GM18508 (cell line): Measurements from ENCODE around the gene SPRR2G.
"Not testable (repeated sequence)": the region's sequence is repeated elsewhere in the genome, so short reads cannot be mapped to it uniquely, and the experiment has no call there.

ENCODE experiments used
- ATAC-seq: cut with Tn5 transposase; IDR thresholded peaks from one replicate; pipeline ENCODE4 v1.9.1; 2021; ENCODE audit warnings: moderate number of reproducible peaks; ENCODE audit not compliant: insufficient read depth, unreplicated experiment

The SPRR2G gene

DNA sequence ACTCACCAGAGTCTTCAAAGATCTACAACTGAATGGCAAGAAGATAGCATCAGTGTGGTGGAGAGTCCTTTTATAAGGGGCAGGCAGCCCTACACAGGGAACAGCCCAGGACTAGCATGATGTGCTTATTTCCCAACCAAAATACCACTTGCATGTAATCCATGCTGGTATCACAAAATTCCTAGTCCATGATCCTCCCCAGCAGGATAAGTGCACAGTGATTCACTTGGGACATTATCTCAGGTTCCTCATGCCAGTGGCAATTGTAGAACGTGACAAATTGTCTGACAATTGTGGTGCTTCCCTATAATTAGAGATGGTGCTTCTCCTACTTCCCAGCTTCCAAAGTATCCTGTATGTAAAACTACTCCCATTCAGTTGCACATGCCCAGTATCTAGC, at the start of gene SPRR2G:
SPRR2G (minus strand) TSS at position 45 of the 400 bp plus-strand sequence. CDS start 780 bp downstream, outside the sequence.
- no peak for ATAC-seq

DNA sequence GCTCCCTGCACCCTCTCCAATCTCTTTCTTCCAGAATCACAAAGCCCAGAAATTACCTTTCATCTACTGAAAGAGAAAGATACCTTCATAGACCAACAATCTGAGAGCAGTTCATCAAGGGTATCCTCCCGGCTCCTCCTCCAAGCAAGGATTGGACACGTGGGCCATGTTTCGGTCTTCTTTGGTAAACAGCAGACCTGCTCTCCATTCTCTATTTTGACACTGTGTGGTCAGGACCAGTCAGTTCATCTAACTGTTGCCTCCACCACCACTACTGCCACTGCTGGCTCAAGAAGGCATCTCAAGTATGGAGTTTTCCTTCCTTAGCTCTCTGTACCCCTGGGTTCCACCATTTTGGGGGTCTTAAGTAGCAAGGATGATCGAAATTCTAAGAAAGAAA, 44.5 kb upstream of the SPRR2G start:
- ATAC-seq, result no peak

DNA sequence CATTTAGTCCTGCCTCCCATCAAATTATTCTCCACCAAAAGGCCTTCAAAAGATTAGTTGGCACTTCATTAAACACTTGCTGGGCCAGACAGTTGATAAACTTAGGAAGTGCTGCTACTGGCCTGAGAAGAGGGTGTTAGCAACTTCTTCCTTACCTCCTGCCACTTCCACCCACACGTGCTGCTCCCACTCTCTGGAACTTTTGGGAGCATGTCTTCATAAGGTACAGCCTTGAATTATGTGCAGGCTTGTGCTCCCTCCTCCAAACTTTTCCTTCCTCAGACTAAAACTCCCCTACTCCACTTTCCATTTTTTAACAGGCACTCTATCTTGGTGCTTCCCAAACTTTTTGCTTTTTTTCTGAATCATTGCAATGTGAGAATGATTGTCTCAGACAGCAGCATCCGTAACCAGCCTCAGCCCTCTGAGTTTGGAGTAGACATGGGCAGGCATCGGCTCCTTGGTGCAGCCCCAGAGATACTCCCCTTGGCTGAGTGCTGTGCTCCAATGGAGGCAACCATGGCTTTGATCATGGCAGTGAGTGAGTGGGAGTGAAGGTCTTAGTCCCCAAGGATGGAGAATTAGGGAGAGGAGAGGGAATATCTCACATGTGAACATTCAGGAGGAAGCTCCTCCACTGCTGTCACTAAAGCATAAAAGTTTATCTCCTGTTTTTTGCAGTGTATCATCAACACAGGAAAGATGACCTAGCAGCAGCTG, 43.8 kb upstream of the SPRR2G start:
- ATAC-seq, result no peak

DNA sequence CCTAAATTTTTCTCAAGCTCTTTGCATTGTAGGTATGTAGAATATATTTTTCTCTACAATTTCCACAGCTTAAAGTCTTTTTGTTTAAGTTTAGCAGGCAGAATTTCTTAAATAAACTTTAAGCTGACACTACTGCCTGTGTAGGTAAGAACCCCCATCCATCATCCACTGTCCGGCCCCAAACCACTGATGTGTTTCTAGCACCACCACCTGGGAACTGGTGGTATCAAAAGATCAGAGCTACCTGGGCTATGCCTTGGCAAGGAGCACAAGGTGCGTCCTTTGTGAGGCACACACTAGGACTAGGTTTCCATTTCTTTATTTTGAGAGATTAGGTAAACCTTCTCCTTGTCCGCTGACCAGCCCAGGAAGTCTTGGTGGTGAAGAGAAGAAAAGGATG, 42.0 kb upstream of the SPRR2G start:
- no peak for ATAC-seq

DNA sequence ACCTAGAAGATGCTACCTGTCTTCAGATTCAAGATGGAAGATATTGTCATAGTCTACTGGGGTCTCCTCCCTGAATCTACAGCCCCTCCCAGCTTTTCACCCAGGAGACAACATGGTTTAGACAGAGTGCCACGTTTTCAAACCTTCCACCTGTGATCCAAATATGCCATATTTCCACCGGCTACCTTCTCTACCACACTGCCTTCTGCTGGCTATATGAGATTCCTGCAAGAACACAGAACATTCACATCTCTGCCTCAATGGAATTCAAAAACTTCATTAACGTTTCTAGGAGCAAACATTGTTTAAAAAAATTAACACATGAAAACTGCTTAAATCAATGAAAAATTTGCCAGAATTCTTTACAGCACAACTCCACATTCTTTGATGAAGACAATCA, 39.7 kb upstream of the SPRR2G start:
- ATAC-seq, result no peak

DNA sequence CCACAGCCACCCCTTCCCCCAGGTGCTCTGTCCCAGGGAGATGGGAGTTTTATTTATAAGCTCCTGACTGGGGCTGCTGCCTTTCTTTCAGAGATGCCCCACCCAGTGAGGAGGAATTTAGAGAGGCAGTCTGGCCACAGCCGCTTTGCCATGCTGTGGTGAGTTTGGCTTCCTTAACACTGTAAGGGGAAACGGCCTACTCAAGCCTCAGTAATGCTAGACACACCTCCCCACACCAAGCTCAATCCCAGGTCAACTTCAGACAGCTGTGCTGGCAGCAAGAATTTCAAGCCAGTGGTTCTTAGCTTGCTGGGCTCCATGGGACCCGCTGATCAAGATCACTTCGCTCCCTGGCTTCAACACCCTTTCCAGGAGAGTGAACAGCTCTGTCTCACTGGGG, 37.6 kb upstream of the SPRR2G start:
- ATAC-seq, result not testable (repeated sequence)

DNA sequence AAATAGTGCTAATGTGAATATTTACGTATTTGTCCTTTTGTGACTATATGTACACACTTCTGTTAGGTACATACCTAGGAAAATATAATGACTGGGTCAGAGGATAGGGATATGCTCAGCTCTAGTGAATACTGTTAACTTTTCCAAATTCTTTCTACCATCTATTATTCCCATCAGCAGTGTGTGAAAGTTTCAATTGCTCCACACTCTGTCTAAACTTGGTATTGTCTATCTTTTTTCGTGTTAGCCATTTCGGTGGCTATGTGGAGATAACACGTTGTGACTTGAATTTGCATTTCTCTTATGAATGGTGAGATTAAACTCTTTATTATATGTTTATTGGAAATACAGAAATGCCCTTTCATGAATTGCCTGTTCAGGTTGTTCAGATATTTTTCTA, 29.9 kb upstream of the SPRR2G start:
- ATAC-seq, result no peak

DNA sequence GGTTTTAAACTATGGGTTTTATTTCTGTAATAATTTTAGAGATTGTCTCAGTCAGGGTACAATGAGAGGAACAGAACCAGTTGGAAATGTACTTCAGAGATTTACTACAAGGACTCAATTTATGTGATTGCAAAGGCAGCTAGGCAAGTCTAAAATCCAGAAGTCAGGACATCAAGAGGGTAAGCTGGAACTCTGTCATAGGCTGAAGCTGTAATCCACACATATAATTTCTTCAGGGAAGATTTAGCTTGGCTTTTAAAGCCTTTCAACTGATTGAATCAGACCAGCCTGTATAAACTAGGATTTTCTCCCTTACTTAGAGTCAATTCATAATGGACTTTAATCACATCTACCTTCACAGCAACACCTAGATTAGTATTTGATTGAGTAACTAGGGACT, 28.2 kb upstream of the SPRR2G start:
- ATAC-seq, result no peak

DNA sequence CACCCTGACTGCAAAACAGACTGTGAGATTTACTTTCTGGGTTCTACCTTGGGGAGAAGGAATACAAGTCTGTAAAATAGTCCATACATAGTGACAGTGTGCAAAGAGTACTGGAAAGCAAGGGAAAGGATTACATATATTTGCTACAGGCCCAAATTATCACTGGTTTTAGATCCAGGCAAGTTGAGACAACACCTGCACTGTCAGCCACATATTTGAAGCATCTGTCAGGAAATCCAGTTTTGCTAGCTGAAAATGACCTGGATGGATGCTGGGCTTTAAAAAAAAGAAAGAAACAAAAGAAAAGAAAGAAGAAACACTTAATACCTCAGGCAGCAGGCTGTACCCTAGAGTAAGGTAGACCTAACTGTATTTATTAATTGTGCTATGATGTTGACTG, 23.9 kb upstream of the SPRR2G start:
- no peak for ATAC-seq

DNA sequence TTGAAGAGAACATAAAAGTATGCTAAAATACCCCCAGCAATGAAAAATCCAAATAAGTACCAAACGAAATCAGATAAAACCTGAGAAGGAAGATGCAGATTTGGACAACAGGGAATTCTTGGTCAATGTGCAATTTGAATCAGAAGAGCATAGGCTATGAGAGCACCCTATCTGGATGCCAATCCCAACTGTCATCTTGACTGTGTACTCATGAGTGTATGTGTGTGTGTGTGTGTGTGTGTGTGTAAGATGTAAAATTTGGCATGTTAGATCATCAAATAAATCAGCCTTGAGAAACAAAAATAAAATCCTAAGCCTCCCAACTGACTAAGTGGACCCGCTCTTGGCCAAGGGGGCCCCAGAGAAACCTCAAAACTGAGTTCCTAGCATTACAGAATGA, 18.0 kb upstream of the SPRR2G start:
- ATAC-seq, result no peak

DNA sequence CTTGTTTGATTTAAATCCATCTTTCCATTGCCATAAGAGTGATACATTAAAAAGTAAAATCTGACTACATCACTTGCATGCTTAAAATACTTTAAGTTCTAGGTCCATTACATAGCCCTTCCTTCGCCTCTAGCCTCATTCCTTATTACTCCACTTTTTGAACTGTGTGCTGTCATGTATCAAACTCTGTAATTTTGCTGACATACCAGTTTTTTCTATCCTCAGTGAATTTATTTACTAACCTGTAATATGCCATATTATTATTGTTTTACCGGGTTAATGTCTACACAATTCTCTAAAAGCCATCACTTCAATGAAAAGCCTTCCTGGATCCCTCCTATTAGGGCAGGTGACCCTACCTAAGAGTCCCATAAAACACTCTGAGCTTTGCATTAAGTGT, 4.9 kb upstream of the SPRR2G start:
- no peak for ATAC-seq

DNA sequence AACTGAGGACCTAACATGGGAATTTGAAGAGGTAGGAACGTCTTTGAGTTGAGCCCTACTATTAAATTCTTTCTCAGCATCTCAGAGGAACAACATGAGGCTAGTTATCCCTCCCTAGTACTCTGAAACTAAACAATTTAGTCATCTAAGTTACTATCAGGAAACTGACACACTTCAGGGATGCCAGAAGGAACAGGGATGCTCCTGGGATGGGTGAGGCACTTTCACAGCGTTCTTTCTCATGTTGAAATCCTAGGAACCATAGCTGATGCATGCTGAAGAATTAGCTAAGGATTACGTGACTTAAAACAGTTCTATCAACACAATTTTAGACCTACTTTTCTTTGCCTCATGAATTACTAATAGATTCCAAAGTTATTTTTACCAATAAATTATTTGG, 1.8 kb upstream of the SPRR2G start:
- ATAC-seq, result no peak

DNA sequence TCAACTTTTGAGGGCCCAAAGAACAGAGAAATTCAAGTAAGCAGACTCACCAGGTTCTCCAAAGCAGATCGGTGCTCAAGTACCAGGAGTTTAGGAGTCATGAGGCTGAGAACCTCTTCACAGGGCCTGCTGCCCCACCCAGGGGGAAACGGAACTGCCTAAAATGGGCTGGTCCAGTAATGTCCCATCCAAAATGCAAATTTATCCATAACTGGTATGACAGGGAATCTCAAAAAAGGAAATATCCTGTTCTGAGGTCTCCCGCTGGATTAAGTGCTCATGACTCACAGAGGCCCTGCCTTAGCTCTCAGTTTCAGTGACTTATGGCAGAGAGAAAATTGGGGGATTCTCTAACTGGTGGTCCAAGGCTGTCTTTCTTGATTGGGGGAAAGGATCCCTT, 9.3 kb downstream of the SPRR2G start:
- no peak for ATAC-seq

DNA sequence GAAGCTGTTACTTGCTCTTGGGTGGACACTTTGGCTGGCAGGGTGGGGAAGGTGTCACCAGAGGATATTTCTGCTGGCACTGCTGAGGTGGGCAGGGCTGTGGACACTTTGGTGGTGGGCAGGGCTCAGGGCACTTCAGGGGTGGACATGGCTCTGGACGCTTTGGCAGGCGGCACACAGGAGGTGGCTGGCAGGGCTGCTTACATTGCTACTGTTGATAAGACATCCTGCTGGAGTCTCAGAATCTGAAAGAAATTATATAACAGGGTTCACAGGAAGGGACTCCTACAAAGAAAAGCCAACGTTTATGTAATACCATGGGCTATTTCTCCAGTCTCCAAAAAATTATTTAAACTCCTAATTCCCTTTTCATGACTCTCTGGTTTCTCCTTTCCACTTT, 10.2 kb downstream of the SPRR2G start:
- no peak for ATAC-seq

DNA sequence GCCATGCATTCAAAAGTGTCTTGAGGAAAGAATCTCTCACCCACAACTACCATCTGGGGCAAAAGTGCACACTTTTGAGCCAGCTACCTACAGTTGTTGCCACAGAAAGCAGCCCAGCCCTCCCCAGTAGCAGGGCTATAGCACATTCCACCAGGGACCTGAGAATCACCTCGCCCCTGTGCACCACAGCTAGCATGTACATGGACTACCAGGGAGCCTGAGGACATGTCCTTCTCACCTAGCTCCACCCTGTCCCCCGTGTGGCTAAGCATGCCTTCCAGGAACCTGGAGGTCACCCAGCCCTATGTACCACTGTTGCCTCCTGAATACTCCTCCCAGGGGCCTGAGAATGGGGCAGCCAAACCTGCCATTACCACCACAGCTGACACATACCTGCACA, 16.9 kb downstream of the SPRR2G start:
- ATAC-seq, result no peak

DNA sequence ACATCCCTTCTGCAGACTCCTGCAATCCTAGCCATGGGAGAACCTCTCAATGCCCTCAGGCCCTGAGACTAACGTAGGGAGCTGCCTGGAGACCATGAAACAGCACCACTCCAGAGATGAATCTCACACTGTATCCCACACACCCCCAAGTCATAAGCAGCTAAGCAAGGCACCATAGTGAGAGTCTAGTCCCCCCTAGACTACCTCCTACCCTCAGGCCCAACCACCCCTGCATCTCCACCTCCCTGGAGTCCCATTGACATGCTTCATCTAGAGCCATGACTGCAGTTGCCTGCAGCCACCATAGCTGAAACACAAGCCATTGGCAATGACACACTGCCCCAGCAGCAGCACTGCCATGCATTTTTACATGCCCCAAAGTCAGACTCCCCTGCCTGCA, 17.4 kb downstream of the SPRR2G start:
- ATAC-seq, result no peak

DNA sequence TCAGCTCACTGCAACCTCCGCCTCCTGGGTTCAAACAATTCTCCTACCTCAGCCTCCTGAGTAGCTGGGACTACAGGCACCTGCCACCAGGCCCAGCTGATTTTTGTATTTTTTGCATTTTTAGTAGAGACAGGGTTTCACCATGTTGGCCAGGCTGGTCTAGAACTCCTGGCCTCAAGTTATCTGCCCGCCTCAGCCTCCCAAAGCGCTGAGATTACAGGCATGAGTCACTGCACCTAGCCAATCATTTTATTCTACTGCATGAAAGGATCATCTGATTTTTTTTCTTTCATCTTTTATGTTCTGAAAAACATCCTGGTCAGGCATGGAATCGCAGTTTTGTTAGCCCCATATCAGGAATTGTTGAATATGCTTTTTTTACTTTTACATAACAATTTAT, 22.0 kb downstream of the SPRR2G start:
- ATAC-seq, result not testable (repeated sequence)

DNA sequence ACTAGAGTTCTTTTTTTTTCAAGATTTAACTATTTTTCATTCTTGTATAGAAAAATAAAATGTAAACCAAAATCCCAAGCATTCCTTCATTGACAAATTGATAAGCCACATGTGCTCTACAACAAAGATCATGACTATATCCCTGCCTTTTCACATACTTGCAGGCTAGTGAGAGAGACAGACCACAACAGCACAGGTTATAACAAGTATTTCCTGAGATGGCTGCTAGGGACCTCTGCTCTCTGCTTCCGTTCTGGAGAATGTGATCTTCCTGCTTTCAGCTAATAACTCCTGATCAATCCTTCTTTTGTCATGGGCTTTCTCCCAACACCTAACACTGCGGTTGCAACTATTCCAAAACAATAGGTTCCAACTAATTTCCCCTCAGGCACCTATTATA, 23.4 kb downstream of the SPRR2G start:
- no peak for ATAC-seq

DNA sequence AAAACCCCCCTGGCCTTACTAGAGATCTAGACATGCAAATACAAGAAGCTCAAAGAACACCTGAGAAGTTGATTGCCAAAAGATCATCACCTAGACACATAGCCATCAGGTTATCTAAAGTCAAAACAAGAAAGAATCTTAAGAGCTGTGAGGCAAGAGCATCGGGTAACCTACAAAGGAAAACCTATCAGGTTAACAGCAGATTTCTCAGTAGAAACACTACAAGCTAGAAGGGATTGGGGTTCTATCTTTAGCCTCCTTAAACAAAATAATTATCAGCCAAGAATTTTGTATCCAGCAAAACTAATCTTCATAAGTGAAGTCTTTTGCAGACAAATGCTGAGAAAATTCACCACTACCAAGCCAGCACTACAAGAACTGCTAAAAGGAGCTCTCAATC, 25.2 kb downstream of the SPRR2G start:
- no peak for ATAC-seq

DNA sequence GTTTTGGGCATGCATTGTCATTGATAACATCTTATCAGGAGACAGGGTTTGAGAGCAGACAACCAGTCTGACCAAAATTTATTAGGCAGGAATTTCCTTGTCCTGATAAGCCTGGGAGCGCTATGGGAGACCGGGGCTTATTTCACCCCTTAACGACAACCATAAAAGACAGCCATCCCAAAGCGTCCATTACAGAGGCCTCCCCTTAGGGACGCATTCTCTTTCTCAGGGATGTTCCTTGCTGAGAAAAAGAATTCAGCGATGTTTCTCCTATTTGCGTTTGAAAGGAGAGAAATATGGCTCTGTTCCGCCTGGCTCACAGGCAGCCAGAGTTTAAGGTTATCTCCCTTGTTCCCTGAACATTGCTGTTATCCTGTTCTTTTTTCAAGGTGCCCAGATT, 26.9 kb downstream of the SPRR2G start:
- not testable (repeated sequence) for ATAC-seq

DNA sequence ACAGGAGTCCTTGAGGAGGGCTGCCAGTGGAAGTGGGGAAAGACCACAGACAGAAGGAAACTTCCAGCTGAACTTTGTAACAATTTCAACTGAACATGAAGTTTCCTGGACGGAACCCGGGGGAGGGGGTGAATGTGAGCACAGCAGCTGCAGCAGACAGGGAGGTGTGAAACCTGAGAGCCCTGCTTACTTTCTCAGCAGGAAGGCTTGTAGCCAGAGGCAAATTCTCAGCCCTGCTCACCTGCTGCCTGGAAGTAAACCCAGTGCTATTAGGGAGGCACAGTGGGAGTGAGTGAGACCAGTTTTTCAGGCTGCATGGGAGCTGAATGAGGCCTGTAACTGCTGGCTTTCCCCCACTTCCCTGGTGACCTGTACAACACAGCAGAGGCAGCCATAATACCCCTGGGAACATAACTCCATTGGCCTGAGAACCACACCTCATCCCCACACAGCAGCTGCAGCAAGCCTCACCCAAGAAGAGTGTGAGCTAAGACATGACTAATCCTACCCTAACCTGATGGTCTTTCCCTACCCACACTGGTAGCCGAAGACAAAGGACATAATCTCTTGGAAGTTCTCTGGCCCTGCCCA, 27.8 kb downstream of the SPRR2G start:
- no peak for ATAC-seq

DNA sequence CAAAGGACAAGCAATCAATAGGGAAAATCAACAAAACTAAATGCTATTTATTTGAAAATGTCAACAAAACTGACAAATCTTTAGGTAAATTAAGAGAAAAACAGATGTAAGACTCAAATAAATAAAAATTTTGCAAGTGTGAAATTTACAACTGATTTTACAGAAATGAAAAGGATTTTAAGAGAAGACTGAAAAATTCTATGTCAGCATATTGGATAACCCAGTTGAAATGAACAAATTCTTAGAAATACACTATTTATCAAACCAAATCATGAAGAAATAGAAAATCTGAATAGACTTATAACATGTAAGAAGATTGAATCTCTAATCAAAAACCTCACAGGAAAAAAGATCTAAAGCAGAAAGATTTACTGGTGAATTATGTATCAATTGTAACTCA, 29.7 kb downstream of the SPRR2G start:
- ATAC-seq, result no peak
